IMR-90 (cell line): ENCODE measurements around the gene NELL1. TPM values are rescaled to one million over a fixed set of nuclear protein-coding genes. Genes with fewer than 3 reads are reported as not detected.

Experiments used
- ATAC-seq: fragments of 200-7000 bp; cut with Tn5 transposase; 2 replicates; pipeline ENCODE4 v1.9.1; 2020; ENCODE audit warnings: low read depth, mild to moderate bottlenecking, moderate library complexity
- BruUV-seq: library from RNA; stranded (reverse); fragments of 400-500 nt; replicated peaks from 2 replicates; lab custom pipeline; 2021; lab: Mats Ljungman, UMichigan
- CTCF ChIA-PET: fragments of 300-600 bp; formaldehyde crosslinking; extraction: SDS; loops from one replicate; lab custom pipeline; 2021; ENCODE audit warnings: antibody characterized with exemption; lab: Yijun Ruan, JAX
- POLR2A ChIA-PET: fragments of 300-600 bp; sonication (Branson Sonifier 250); formaldehyde crosslinking; loops from one replicate; lab custom pipeline; 2022; ENCODE audit warnings: antibody characterized with exemption; ENCODE audit not compliant: unreplicated experiment; lab: Charles Lee
- DNase-seq: peaks from one replicate; pipeline ENCODE4 v3.0.0; 2013
- H2AFZ ChIP-seq: replicated peaks from 2 replicates; pipeline ENCODE3; 2013; ENCODE audit warnings: low read length, mild to moderate bottlenecking; ENCODE audit not compliant: poor library complexity
- H2AK5ac ChIP-seq: 2 replicates; pipeline ENCODE4 v1.6.1; 2013; ENCODE audit warnings: low read depth, low read length, inconsistent platforms
- H2AK9ac ChIP-seq: replicated peaks from 2 replicates; pipeline ENCODE3; 2013; ENCODE audit warnings: mild to moderate bottlenecking, low read depth, low read length, moderate library complexity; ENCODE audit not compliant: poor library complexity
- H2BK120ac ChIP-seq: 2 replicates; pipeline ENCODE4 v1.6.1; 2013; ENCODE audit warnings: low read depth, low read length, inconsistent platforms
- H2BK15ac ChIP-seq: 3 replicates; pipeline ENCODE4 v1.6.1; 2013; ENCODE audit warnings: low read depth, low read length, inconsistent platforms
- H2BK20ac ChIP-seq: 2 replicates; pipeline ENCODE4 v1.6.1; 2013; ENCODE audit warnings: low read depth, mild to moderate bottlenecking, inconsistent platforms, low read length, moderate library complexity
- H2BK5ac ChIP-seq: 2 replicates; pipeline ENCODE4 v1.6.1; 2013; ENCODE audit warnings: mild to moderate bottlenecking, low read depth, low read length, inconsistent platforms; ENCODE audit not compliant: poor library complexity, severe bottlenecking
- H3K14ac ChIP-seq: replicated peaks from 2 replicates; pipeline ENCODE4 v1.6.1; 2013; ENCODE audit warnings: low read depth, low read length, inconsistent platforms
- H3K18ac ChIP-seq: 2 replicates; pipeline ENCODE4 v1.6.1; 2013; ENCODE audit warnings: low read depth, low read length, control low read depth
- H3K23ac ChIP-seq: 2 replicates; pipeline ENCODE4 v1.6.1; 2013; ENCODE audit warnings: low read depth, low read length, inconsistent platforms
- H3K27ac ChIP-seq: 2 replicates; pipeline ENCODE4 v1.5.1; 2013; ENCODE audit warnings: mild to moderate bottlenecking, control low read depth, low read length; ENCODE audit not compliant: insufficient read depth
- H3K27me3 ChIP-seq: 2 replicates; pipeline ENCODE4 v1.6.1; 2013; ENCODE audit warnings: low read length; ENCODE audit not compliant: control insufficient read depth, insufficient read depth
- H3K36me3 ChIP-seq: 2 replicates; pipeline ENCODE4 v1.6.1; 2013; ENCODE audit warnings: low read length, mixed read lengths; ENCODE audit not compliant: control insufficient read depth, insufficient read depth
- H3K4ac ChIP-seq: 2 replicates; pipeline ENCODE4 v1.6.1; 2013; ENCODE audit warnings: low read depth, low read length, inconsistent platforms
- H3K4me1 ChIP-seq: 2 replicates; pipeline ENCODE4 v1.6.1; 2013; ENCODE audit warnings: low read length, mixed read lengths; ENCODE audit not compliant: control insufficient read depth, insufficient read depth
- H3K4me2 ChIP-seq: 2 replicates; pipeline ENCODE4 v1.6.1; 2013; ENCODE audit warnings: low read depth, mild to moderate bottlenecking, control low read depth, low read length, moderate library complexity
- H3K4me3 ChIP-seq: 2 replicates; pipeline ENCODE4 v1.5.1; 2013; ENCODE audit warnings: low read depth, mild to moderate bottlenecking, control low read depth, low read length, moderate library complexity; ENCODE audit not compliant: insufficient read depth
- H3K56ac ChIP-seq: 2 replicates; pipeline ENCODE4 v1.6.1; 2013; ENCODE audit warnings: low read length, inconsistent platforms; ENCODE audit not compliant: insufficient read depth; ENCODE audit errors: extremely low read depth
- H3K79me1 ChIP-seq, 2 experiments: 2 replicates each; pipeline ENCODE4 v1.6.1; 2013; ENCODE audit warnings: low read length in 2 of 2, inconsistent platforms in 1 of 2, low read depth in 1 of 2
- H3K9ac ChIP-seq: 2 replicates; pipeline ENCODE4 v1.6.1; 2013; ENCODE audit warnings: low read depth, low read length, control low read depth
- H3K9me1 ChIP-seq: 2 replicates; pipeline ENCODE4 v1.6.1; 2013; ENCODE audit warnings: low read length, inconsistent platforms; ENCODE audit not compliant: insufficient read depth
- H3K9me3 ChIP-seq: 2 replicates; pipeline ENCODE4 v1.6.1; 2013; ENCODE audit warnings: low read length; ENCODE audit not compliant: control insufficient read depth, insufficient read depth
- H4K20me1 ChIP-seq: 2 replicates; pipeline ENCODE4 v1.6.1; 2013; ENCODE audit warnings: low read length, inconsistent platforms; ENCODE audit not compliant: insufficient read depth
- H4K5ac ChIP-seq: 2 replicates; pipeline ENCODE4 v1.6.1; 2013; ENCODE audit warnings: mild to moderate bottlenecking, low read depth, low read length, control low read depth
- H4K8ac ChIP-seq, 2 experiments: 2 replicates each; pipeline ENCODE4 v1.6.1; 2013; ENCODE audit warnings: low read depth in 2 of 2, low read length in 2 of 2, control low read depth in 1 of 2, inconsistent platforms in 1 of 2
- H4K91ac ChIP-seq: 2 replicates; pipeline ENCODE4 v1.6.1; 2013; ENCODE audit warnings: low read depth, low read length, inconsistent platforms; ENCODE audit not compliant: insufficient read depth
- CEBPB ChIP-seq: IDR thresholded peaks from 2 replicates; pipeline ENCODE4 v1.6.1; 2012; ENCODE audit warnings: low read depth, low read length, improper control_type of control experiment
- RCOR1 ChIP-seq: IDR thresholded peaks from 2 replicates; pipeline ENCODE4 v1.6.1; 2012; ENCODE audit warnings: mild to moderate bottlenecking, low read length, improper control_type of control experiment; ENCODE audit not compliant: insufficient replicate concordance
- WGBS, 2 experiments: methylation state at CpG; one replicate each; pipeline versions ENCODE4 v1.1.5 to v1.1.7; 2013; ENCODE audit warnings: missing lambda C conversion rate in 2 of 2; ENCODE audit not compliant: insufficient read length in 1 of 2; ENCODE audit errors: extremely low coverage in 2 of 2; 5-methylcytosine and 5-hydroxymethylcytosine counted together
- dilution Hi-C: fragments of 300-500 bp; cut with HindIII; formaldehyde crosslinking; loops from one replicate; pipeline ENCODE4 v1.14.3; 2018; ENCODE audit warnings: low sequenced_read_pairs; ENCODE audit not compliant: unreplicated experiment
- in situ Hi-C: fragments of 300-500 bp; cut with MboI; formaldehyde crosslinking; loops from 3 replicates; pipeline ENCODE4 v1.14.3; 2019; ENCODE audit warnings: low sequenced_read_pairs, inconsistent platforms, mixed read lengths
- intact Hi-C: fragments of 100-400 bp; cut with micrococcal nuclease; formaldehyde crosslinking; loops from 2 replicates; pipeline ENCODE4 v1.10.0; 2022
- polyA plus RNA-seq, 3 experiments: library from polyadenylated mRNA; depleted of rRNA; stranded (reverse); fragments of >200 nt; gene quantifications; 2 replicates each; pipeline ENCODE4 v1.2.3, GENCODE V29; 2012; ENCODE audit warnings: low replicate concordance in 1 of 3
- total RNA-seq: library from RNA; depleted of rRNA; stranded (reverse); fragments of >200 nt; gene quantifications from 2 replicates; pipeline ENCODE4 v1.2.3, GENCODE V29; 2012
- TF ChIP-seq, protein P1 (sequence below): fragments of 150-350 bp; IDR thresholded peaks from 2 replicates; pipeline ENCODE4 v1.6.1; 2016; ENCODE audit warnings: low read depth, mild to moderate bottlenecking, low read length, moderate library complexity, borderline replicate concordance

NELL1 gene
- total and polyA plus RNA-seq, 2 of the 4 experiments (the other 2 are of a cell fraction) = not detected

DNA sequence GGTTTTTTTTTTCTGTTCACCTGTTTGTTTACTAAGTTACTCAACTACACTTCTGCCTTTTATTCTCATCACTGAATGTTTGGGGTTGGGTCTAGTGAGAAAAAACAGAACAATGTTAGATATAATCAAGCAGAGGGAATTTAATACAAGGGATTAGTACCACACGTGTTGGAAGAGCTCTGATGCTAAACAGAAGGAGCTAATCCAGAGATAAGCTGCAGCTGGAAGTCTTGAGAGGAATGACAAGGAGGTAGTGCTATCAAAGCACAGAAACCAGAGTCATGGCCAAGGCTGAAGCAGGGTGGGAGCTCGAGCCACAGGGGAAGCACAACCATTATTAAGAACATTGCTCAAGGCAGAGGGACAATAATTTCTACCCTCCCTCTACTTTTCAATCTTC is 919.4 kb downstream of the NELL1 start:
- no CpG with 5 or more reads among the region's 2 CpGs for WGBS, 2 experiments
- no peak overlapping the region for H3K4me3 ChIP-seq
- no peaks in the 10 kb centered on the region for H3K36me3 ChIP-seq
- no peaks in the 10 kb centered on the region for H3K27me3 ChIP-seq
- H3K23ac ChIP-seq = no peak overlapping the region
- DNase-seq (no peak), ATAC-seq (no peak)
- H4K8ac ChIP-seq = no peak overlapping the region
- H2AFZ ChIP-seq = no peak overlapping the region
- H3K4ac ChIP-seq = no peak overlapping the region
- in situ Hi-C loops = no loop called here
- no peak overlapping the region for H2BK15ac ChIP-seq
- no peak overlapping the region for H3K4me2 ChIP-seq
- H3K27ac ChIP-seq = no peak overlapping the region
- H3K56ac ChIP-seq = no peak overlapping the region
- H3K9me3 ChIP-seq = peaks cover 5% of the 10 kb centered on the region
- no peak overlapping the region for H3K18ac ChIP-seq
- no peak overlapping the region for H3K9ac ChIP-seq
- no peak overlapping the region for H2BK120ac ChIP-seq
- H2BK20ac ChIP-seq = no peak overlapping the region
- H4K5ac ChIP-seq = no peak overlapping the region
- no peaks in the 10 kb centered on the region for H3K79me1 ChIP-seq
- intact Hi-C loops = no loop called here
- POLR2A ChIA-PET = no interaction called here
- no peaks in the 10 kb centered on the region for H4K20me1 ChIP-seq
- CTCF ChIA-PET = no interaction called here
- H4K91ac ChIP-seq = no peak overlapping the region
- H2BK5ac ChIP-seq = no peak overlapping the region
- H3K9me1 ChIP-seq = no peaks in the 10 kb centered on the region
- no TSS peak for BruUV-seq
- no peaks in the 10 kb centered on the region for H3K4me1 ChIP-seq
- TF ChIP-seq RCOR1 (no peak), CEBPB (no peak)
- TF ChIP-seq, protein P1, sequence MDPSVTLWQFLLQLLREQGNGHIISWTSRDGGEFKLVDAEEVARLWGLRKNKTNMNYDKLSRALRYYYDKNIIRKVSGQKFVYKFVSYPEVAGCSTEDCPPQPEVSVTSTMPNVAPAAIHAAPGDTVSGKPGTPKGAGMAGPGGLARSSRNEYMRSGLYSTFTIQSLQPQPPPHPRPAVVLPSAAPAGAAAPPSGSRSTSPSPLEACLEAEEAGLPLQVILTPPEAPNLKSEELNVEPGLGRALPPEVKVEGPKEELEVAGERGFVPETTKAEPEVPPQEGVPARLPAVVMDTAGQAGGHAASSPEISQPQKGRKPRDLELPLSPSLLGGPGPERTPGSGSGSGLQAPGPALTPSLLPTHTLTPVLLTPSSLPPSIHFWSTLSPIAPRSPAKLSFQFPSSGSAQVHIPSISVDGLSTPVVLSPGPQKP = no peak
- no peak overlapping the region for H2AK9ac ChIP-seq
- no peak overlapping the region for H2AK5ac ChIP-seq
- dilution Hi-C loops = no loop called here
- no peak overlapping the region for H3K14ac ChIP-seq
